Activated B cell treated with CpG ODN at 0.5 μM for 24 hours (primary cell): Measurements from ENCODE around the gene MON2. TPM values are rescaled to one million over a fixed set of nuclear protein-coding genes. Genes with fewer than 3 reads are reported as not detected.

ENCODE experiments used
- ATAC-seq: fragments of 200-7000 bp; cut with Tn5 transposase; one replicate; pipeline ENCODE4 v1.10.0; 2021; ENCODE audit warnings: low read depth, mild to moderate bottlenecking, moderate library complexity
- CTCF ChIA-PET: fragments of 350-600 bp; sonication (Branson Sonifier 250); formaldehyde crosslinking; loops from one replicate; lab custom pipeline; 2021; ENCODE audit warnings: antibody characterized with exemption; lab: Charles Lee
- POLR2A ChIA-PET: fragments of 350-600 bp; sonication (Branson Sonifier 250); formaldehyde crosslinking; loops from one replicate; lab custom pipeline; 2021; ENCODE audit warnings: antibody characterized with exemption; lab: Charles Lee
- DNase-seq: peaks from one replicate; pipeline ENCODE4 v3.0.0; 2022
- H3K27ac Mint-ChIP-seq: one replicate; pipeline ENCODE4 v1.8.0; 2020; ENCODE audit warnings: mixed read lengths
- H3K27me3 Mint-ChIP-seq: one replicate; pipeline ENCODE4 v1.8.0; 2021; ENCODE audit warnings: mixed read lengths
- H3K36me3 Mint-ChIP-seq: one replicate; pipeline ENCODE4 v1.8.0; 2021; ENCODE audit warnings: low read depth, mixed read lengths
- H3K4me1 Mint-ChIP-seq: one replicate; pipeline ENCODE4 v1.8.0; 2021; ENCODE audit warnings: mixed read lengths
- H3K4me3 Mint-ChIP-seq: one replicate; pipeline ENCODE4 v1.8.0; 2020; ENCODE audit warnings: mild to moderate bottlenecking, mixed read lengths
- H3K9me3 Mint-ChIP-seq: one replicate; pipeline ENCODE4 v1.8.0; 2020; ENCODE audit warnings: mixed read lengths
- CTCF ChIP-seq: fragments of 200-600 bp; IDR thresholded peaks from one replicate; pipeline ENCODE4 v1.8.0; 2022; ENCODE audit warnings: antibody characterized with exemption, mild to moderate bottlenecking
- intact Hi-C: fragments of 100-400 bp; cut with micrococcal nuclease; formaldehyde crosslinking; loops from one replicate; pipeline ENCODE4 v1.15.1; 2024
- total RNA-seq: library from RNA; stranded (reverse); gene quantifications from 2 replicates; pipeline ENCODE4 v1.2.3, GENCODE V29; 2022

MON2 gene
- total RNA-seq, 1 donor from 2014 or later, result 69.9 TPM

GRCh38 chr12:62584619-62585018 lies 118.0 kb downstream of the MON2 start:
- no peak for TF ChIP-seq CTCF
- Mint-ChIP-seq H3K36me3 (peaks cover 48% of the 10 kb centered on the region), H3K4me3 (no peak overlapping the region), H3K27me3 (no peaks in the 10 kb centered on the region), H3K9me3 (no peaks in the 10 kb centered on the region), H3K27ac (no peak overlapping the region), H3K4me1 (no peaks in the 10 kb centered on the region)
- CTCF ChIA-PET, result interaction anchor here (9.2 kb wide), 1 partner anchor 212 kb away, joined by 239 read pairs; no protein-coding TSS in a partner anchor
- POLR2A ChIA-PET, result no interaction called here
- no peak for DNase-seq
- intact Hi-C loops, result no loop called here
- ATAC-seq, result no peak

GRCh38 chr12:62586850-62587249 lies 120.2 kb downstream of the MON2 start:
- ChIA-PET POLR2A (interaction anchor here (1.9 kb wide), 1 partner anchor 16 kb away, joined by 19 read pairs; no protein-coding TSS in a partner anchor), CTCF (interaction anchor here (1.0 kb wide), 1 partner anchor 207 kb away, joined by 5 read pairs; no protein-coding TSS in a partner anchor)
- ATAC-seq (no peak), DNase-seq (no peak)
- Mint-ChIP-seq H3K4me3 (no peak overlapping the region), H3K4me1 (no peaks in the 10 kb centered on the region), H3K27me3 (no peaks in the 10 kb centered on the region), H3K9me3 (no peaks in the 10 kb centered on the region), H3K27ac (no peak overlapping the region), H3K36me3 (peaks cover 55% of the 10 kb centered on the region)
- intact Hi-C loops, result no loop called here
- TF ChIP-seq CTCF, result no peak

- no peaks in the 10 kb centered on the region for H3K27me3 Mint-ChIP-seq
- POLR2A ChIA-PET, result interaction anchor here (1.3 kb wide), 1 partner anchor 14 kb away, joined by 7 read pairs; no protein-coding TSS in a partner anchor
- peaks cover 50% of the 10 kb centered on the region for H3K36me3 Mint-ChIP-seq
- intact Hi-C loops, result no loop called here
- H3K9me3 Mint-ChIP-seq, result no peaks in the 10 kb centered on the region
- no peak overlapping the region for H3K27ac Mint-ChIP-seq
- ATAC-seq (no peak), DNase-seq (no peak)
- H3K4me3 Mint-ChIP-seq, result no peak overlapping the region
- CTCF ChIA-PET, result interaction anchor here (1.2 kb wide), 1 partner anchor 205 kb away, joined by 4 read pairs; no protein-coding TSS in a partner anchor
- TF ChIP-seq CTCF, result no peak
- no peaks in the 10 kb centered on the region for H3K4me1 Mint-ChIP-seq
Measured at GRCh38 chr12:62588916-62589315, 122.3 kb downstream of the MON2 start.

DNA sequence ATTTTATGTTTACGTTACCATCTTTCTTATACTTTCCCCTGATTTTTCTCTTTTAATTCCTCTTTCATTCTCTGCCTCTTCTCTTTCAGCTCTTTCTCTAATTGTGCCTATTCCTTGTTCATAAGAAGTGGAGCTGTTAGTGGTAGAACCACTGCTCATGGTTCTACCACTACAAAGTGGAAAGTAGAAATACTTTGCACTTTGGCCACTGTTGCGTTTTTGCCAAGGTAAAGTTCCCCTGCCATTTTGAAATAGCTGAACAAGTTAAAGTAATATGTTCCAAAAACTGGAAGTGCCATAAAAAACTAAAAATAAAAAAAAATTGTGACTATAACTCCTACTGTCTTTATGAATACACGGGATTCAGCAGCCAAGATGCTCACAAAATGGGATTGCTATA lies 130.6 kb downstream of the MON2 start:
- DNase-seq, result no peak
- POLR2A ChIA-PET, result interaction anchor here (0.5 kb wide), 1 partner anchor 267 kb away, joined by 3 read pairs; no protein-coding TSS in a partner anchor
- intact Hi-C loops, result no loop called here
- Mint-ChIP-seq H3K27me3 (no peaks in the 10 kb centered on the region), H3K4me3 (no peak overlapping the region), H3K27ac (no peak overlapping the region), H3K4me1 (peaks cover 19% of the 10 kb centered on the region), H3K9me3 (no peaks in the 10 kb centered on the region), H3K36me3 (peaks cover 5% of the 10 kb centered on the region)
- CTCF ChIA-PET, result interaction anchor here (1.1 kb wide), 3 partner anchors 197 to 202 kb away, joined by 3 read pairs; no protein-coding TSS in a partner anchor
- ATAC-seq, result no peak
- TF ChIP-seq CTCF, result no peak

DNA sequence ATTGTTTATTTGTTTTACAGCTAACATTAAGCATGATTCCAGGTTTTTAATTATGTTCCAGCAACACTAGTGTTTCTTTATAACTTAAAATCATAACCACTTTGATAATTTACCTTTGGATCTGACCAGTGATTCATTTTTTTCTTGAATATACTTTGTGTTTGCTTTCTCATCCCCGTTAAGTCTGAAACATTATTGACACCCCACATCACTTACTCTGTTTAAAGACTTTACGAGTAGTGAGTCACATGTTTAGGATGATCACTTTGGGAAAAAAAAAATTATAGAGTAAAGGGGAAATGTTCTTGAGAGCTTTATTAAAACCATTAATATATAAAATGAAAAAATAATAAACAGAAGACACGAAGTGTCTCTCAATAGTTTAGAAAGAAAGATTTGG lies 132.2 kb downstream of the MON2 start:
- intact Hi-C loops, result no loop called here
- Mint-ChIP-seq H3K27me3 (no peaks in the 10 kb centered on the region), H3K9me3 (no peaks in the 10 kb centered on the region), H3K36me3 (peaks cover 7% of the 10 kb centered on the region), H3K27ac (no peak overlapping the region), H3K4me1 (peaks cover 20% of the 10 kb centered on the region), H3K4me3 (no peak overlapping the region)
- POLR2A ChIA-PET, result no interaction called here
- DNase-seq, result no peak
- TF ChIP-seq CTCF, result no peak
- ATAC-seq, result no peak
- CTCF ChIA-PET, result interaction anchor here (0.8 kb wide), 1 partner anchor 17 kb away, joined by 3 read pairs; no protein-coding TSS in a partner anchor
